ENCODE data around the gene CD37.
"Not testable (repeated sequence)": the region's sequence is repeated elsewhere in the genome, so short reads cannot be mapped to it uniquely, and the experiment has no call there.

The CD37 gene, protein sequence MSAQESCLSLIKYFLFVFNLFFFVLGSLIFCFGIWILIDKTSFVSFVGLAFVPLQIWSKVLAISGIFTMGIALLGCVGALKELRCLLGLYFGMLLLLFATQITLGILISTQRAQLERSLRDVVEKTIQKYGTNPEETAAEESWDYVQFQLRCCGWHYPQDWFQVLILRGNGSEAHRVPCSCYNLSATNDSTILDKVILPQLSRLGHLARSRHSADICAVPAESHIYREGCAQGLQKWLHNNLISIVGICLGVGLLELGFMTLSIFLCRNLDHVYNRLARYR

DNA sequence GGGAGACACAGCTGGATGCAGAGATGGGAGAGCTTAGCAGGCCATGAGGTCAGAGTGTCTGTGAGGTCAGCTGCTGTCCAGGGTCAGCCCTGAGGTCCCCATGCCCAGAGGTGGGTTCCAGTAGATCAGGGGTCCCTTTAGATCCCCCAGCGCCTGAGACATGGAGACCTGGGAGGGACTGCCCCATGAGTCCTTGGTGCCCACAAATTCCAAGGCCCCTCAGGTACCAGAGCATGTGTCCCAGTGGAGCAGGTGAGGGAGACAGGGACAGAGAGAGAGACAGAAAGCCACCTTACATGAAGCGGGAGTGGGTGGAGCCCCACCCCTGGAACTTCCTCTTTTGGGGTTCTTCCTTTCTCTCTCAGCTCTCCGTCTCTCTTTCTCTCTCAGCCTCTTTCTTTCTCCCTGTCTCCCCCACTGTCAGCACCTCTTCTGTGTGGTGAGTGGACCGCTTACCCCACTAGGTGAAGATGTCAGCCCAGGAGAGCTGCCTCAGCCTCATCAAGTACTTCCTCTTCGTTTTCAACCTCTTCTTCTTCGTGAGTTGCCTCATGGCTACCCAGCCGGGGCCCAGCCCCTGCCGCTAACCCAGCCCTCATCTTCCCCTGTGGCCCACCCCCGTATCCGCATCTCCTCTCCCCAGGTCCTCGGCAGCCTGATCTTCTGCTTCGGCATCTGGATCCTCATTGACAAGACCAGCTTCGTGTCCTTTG is at the start of gene CD37:
TSS of gene CD37 (plus strand) at position 336 of the 713 bp plus-strand sequence. CDS start at position 471, 135 bp downstream.
- Histone ChIP-seq H3K4me1 (ENCODE audit: control insufficient read depth, insufficient read depth, low read length) (peaks cover 3% of the 10 kb centered on the region), H3K9ac (ENCODE audit: low read length) (no peak within 1 kb of the TSS), H3K36me3 (ENCODE audit: control insufficient read depth, insufficient read depth, low read length, severe bottlenecking) (no peaks in the 10 kb centered on the region), H3K27me3 (replicated peaks; ENCODE audit: control insufficient read depth, insufficient read depth, low read length) (no peaks in the 10 kb centered on the region), H3K9me3 (ENCODE audit: control insufficient read depth, low read length) (no peaks in the 10 kb centered on the region), H3K4me3 (ENCODE audit: low read length) (no peak within 1 kb of the TSS)
- DNase-seq (ENCODE audit: low read depth), result no peak

DNA sequence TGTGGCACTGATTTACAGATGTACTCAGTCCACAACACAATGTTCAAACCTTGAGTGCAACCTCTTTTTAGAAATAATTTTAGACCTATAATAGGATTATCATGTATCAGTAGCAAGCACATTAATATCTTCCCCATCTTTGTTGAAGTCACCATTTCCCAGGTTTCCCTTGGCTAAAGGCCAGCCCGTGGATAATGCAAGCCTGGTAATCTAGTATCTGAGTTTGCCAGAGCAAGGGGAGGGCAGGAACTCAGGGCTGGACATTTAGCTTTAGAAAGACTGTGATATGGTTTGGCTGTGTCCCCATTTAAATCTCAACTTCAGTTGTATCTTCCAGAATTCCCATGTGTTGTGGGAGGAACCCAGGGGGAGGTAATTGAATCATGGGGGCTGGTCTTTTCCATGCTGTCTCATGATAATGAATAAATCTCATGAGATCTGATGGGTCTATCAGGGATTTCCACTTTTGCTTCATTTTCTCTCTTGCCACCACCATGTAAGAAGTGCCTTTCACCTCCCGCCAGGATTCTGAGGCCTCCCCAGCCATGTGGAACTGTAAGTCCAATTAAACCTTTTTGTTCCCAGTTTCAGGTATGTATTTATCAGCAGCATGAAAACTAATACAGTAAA is 48.0 kb upstream of the CD37 start:
- H3K36me3 ChIP-seq (ENCODE audit: control insufficient read depth, insufficient read depth, low read length, severe bottlenecking), result no peaks in the 10 kb centered on the region
- no peak for DNase-seq (ENCODE audit: low read depth)
- H3K4me1 ChIP-seq (ENCODE audit: control insufficient read depth, insufficient read depth, low read length), result no peaks in the 10 kb centered on the region
- no peak overlapping the region for H3K9ac ChIP-seq (ENCODE audit: low read length)
- H3K9me3 ChIP-seq (ENCODE audit: control insufficient read depth, low read length), result peaks cover 3% of the 10 kb centered on the region
- H3K27me3 ChIP-seq (replicated peaks; ENCODE audit: control insufficient read depth, insufficient read depth, low read length), result peaks cover 19% of the 10 kb centered on the region
- no peak overlapping the region for H3K4me3 ChIP-seq (ENCODE audit: low read length)

DNA sequence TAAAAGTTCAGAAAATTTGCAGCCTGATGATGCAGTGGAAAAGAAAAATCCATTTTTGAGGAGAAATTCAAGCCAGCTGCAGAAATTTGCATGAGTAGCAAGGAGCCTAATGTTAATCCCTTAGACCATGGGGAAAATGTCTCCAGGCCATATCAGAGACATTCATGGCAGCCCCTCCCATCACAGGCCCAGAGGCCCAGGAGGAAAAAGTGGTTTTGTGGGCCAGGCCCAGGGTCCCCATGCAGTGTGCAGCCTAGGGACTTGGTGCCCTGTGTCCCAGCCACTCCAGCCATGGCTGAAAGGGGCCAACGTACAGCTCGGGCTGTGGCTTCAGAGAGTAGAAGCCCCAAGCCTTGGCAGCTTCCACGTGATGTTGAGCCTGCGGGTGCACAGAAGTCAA is 47.0 kb upstream of the CD37 start:
- H3K9me3 ChIP-seq (ENCODE audit: control insufficient read depth, low read length); DNase-seq (ENCODE audit: low read depth): not testable (repeated sequence)

DNA sequence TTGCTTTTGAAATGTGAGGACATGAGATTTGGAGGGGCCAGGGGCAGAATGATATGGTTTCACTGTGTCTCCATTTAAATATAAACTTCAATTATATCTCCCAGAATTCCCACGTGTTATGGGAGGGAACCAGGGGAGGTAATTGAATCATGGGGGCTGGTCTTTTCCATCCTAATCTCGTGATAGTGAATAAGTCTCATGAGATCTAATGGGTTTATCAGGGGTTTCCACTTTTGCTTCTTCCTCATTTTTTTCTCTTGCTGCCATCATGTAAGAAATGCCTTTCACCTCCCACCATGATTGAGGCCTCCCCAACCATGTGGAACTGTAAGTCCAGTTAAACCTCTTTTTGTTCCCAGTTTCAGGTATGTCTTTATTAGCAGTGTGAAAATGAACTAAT is 45.9 kb upstream of the CD37 start:
- not testable (repeated sequence) for H3K4me1 ChIP-seq (ENCODE audit: control insufficient read depth, insufficient read depth, low read length); H3K9ac ChIP-seq (ENCODE audit: low read length); H3K4me3 ChIP-seq (ENCODE audit: low read length); H3K36me3 ChIP-seq (ENCODE audit: control insufficient read depth, insufficient read depth, low read length, severe bottlenecking); H3K9me3 ChIP-seq (ENCODE audit: control insufficient read depth, low read length); DNase-seq (ENCODE audit: low read depth)
- peaks cover 14% of the 10 kb centered on the region for H3K27me3 ChIP-seq (replicated peaks; ENCODE audit: control insufficient read depth, insufficient read depth, low read length)

More for the DNA sequence above, 47.0 kb upstream of the CD37 start:
- H3K9ac ChIP-seq (ENCODE audit: low read length); H3K4me1 ChIP-seq (ENCODE audit: control insufficient read depth, insufficient read depth, low read length); H3K4me3 ChIP-seq (ENCODE audit: low read length); H3K36me3 ChIP-seq (ENCODE audit: control insufficient read depth, insufficient read depth, low read length, severe bottlenecking): not testable (repeated sequence)
- H3K27me3 ChIP-seq (replicated peaks; ENCODE audit: control insufficient read depth, insufficient read depth, low read length), result peaks cover 14% of the 10 kb centered on the region

DNA sequence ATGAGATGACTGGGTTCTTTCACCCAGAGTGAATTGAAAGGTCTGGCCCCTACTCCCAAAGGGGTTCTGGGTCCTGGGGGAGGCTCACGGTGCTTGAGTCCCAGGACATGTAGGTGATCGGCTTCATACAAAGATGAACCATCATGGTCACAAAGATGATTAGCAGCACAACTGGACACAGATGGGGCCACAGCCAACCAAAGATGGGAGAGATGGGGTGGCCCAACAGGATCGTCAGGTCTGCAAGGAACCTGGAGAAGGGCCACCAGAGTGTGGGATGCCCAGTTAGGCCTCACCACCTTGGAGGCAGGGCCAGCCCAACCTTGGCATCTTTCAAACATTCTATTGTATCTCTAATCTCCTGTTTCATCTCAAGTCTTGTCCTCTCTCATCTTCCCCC is 44.7 kb upstream of the CD37 start:
- no peaks in the 10 kb centered on the region for H3K4me1 ChIP-seq (ENCODE audit: control insufficient read depth, insufficient read depth, low read length)
- no peaks in the 10 kb centered on the region for H3K36me3 ChIP-seq (ENCODE audit: control insufficient read depth, insufficient read depth, low read length, severe bottlenecking)
- no peak for DNase-seq (ENCODE audit: low read depth)
- H3K4me3 ChIP-seq (ENCODE audit: low read length), result no peak overlapping the region
- no peak overlapping the region for H3K9ac ChIP-seq (ENCODE audit: low read length)
- peaks cover 14% of the 10 kb centered on the region for H3K27me3 ChIP-seq (replicated peaks; ENCODE audit: control insufficient read depth, insufficient read depth, low read length)
- peaks cover 3% of the 10 kb centered on the region for H3K9me3 ChIP-seq (ENCODE audit: control insufficient read depth, low read length)

DNA sequence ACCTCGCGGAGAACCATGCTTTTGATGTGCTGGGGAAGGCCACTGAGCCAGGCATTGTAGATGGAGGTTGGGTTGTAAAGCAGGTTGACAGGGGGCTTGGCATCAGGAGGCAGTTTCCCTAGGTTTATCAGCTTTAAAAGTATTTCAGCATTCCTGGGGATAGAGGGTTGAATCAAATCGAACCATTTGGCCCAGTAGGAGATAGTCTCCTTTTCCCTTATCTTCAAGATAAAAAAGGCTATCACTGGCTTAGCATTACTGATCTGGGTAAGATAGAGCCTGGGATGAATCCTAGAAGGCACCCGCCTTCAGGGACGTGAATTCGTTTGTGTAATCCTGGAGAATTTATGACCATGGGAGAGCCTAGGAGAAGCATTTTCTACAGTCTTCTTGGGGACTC is 40.8 kb upstream of the CD37 start:
- no peak for DNase-seq (ENCODE audit: low read depth)
- H3K9ac ChIP-seq (ENCODE audit: low read length), result no peak overlapping the region

DNA sequence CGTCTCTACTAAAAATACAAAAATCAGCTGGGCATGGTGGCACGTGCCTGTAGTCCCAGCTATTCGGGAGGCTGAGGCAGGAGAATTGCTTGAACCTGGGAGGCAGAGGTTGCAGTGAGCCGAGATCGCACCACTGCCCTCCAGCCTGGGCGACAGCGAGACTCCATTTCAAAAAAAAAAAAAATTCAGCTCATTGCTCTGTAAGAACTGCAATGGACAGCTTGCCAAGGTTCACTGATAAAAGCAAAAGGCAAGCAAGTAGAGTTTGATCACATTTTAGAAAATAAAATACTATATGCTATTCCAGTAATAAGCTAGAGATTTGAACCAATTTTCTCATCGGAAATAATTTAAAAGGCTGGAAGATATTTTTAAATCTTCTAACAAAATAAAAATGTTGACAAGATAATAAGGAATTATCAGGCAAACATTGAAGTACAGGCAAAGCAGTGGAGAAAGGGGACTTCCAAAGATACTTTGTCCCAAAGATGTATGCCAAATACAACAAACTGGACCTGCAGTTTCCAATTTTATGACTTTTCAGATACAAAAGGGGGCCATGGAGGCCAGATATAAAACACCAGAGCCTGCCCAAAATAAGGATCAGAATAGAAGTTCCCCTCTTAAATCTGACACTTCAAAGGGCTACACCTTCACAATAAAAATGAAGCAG is 39.9 kb upstream of the CD37 start:
- DNase-seq (ENCODE audit: low read depth), result no peak
- H3K27me3 ChIP-seq (replicated peaks; ENCODE audit: control insufficient read depth, insufficient read depth, low read length), result peaks cover 2% of the 10 kb centered on the region
- no peak overlapping the region for H3K9ac ChIP-seq (ENCODE audit: low read length)
- no peaks in the 10 kb centered on the region for H3K4me1 ChIP-seq (ENCODE audit: control insufficient read depth, insufficient read depth, low read length)
- H3K36me3 ChIP-seq (ENCODE audit: control insufficient read depth, insufficient read depth, low read length, severe bottlenecking), result no peaks in the 10 kb centered on the region
- H3K9me3 ChIP-seq (ENCODE audit: control insufficient read depth, low read length), result no peaks in the 10 kb centered on the region
- no peak overlapping the region for H3K4me3 ChIP-seq (ENCODE audit: low read length)

More for the DNA sequence above, 40.8 kb upstream of the CD37 start:
- Histone ChIP-seq H3K9me3 (ENCODE audit: control insufficient read depth, low read length) (no peaks in the 10 kb centered on the region), H3K27me3 (replicated peaks; ENCODE audit: control insufficient read depth, insufficient read depth, low read length) (peaks cover 2% of the 10 kb centered on the region), H3K36me3 (ENCODE audit: control insufficient read depth, insufficient read depth, low read length, severe bottlenecking) (no peaks in the 10 kb centered on the region), H3K4me3 (ENCODE audit: low read length) (no peak overlapping the region), H3K4me1 (ENCODE audit: control insufficient read depth, insufficient read depth, low read length) (no peaks in the 10 kb centered on the region)

DNA sequence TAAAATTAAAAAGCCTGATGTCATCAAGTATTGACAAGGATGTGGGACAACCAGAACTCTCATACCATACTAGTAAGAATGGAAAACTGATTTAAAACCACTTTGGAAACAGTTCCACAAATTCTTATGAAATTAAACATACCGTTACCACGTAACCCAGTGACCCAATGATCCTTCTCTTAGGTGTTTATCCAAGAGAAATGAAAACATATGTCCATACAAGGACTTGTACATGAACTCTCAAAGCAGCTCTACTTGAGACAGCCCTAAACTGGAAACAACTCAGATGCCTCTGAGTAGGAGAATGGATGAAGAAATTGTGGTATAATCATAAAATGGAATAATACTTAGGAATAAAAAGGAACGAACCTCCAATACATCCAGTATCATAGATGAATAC is 37.8 kb upstream of the CD37 start:
- Histone ChIP-seq H3K4me3 (ENCODE audit: low read length) (no peak overlapping the region), H3K27me3 (replicated peaks; ENCODE audit: control insufficient read depth, insufficient read depth, low read length) (peaks cover 3% of the 10 kb centered on the region), H3K9me3 (ENCODE audit: control insufficient read depth, low read length) (no peaks in the 10 kb centered on the region), H3K4me1 (ENCODE audit: control insufficient read depth, insufficient read depth, low read length) (no peaks in the 10 kb centered on the region), H3K36me3 (ENCODE audit: control insufficient read depth, insufficient read depth, low read length, severe bottlenecking) (no peaks in the 10 kb centered on the region), H3K9ac (ENCODE audit: low read length) (no peak overlapping the region)
- DNase-seq (ENCODE audit: low read depth), result peak; percentile 27

DNA sequence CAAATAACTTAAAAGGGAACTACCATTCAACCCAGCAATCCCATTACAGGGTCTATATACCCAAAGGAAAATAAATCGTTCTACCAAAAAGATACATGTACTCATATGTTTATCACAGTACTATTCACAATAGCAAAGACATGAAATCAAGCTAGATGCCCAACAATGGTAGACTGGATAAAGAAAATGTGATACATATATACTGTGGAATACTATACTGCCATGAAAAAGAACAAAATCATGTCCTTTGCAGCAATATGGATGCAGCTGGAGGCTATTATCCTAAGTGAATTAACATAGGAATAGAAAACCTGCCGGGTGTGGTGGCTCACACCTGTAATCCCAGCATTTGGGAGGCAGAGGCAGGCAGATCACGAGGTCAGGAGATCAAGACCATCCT is 36.6 kb upstream of the CD37 start:
- H3K4me3 ChIP-seq (ENCODE audit: low read length); H3K9me3 ChIP-seq (ENCODE audit: control insufficient read depth, low read length); H3K4me1 ChIP-seq (ENCODE audit: control insufficient read depth, insufficient read depth, low read length); H3K36me3 ChIP-seq (ENCODE audit: control insufficient read depth, insufficient read depth, low read length, severe bottlenecking); DNase-seq (ENCODE audit: low read depth); H3K9ac ChIP-seq (ENCODE audit: low read length); H3K27me3 ChIP-seq (replicated peaks; ENCODE audit: control insufficient read depth, insufficient read depth, low read length): not testable (repeated sequence)

DNA sequence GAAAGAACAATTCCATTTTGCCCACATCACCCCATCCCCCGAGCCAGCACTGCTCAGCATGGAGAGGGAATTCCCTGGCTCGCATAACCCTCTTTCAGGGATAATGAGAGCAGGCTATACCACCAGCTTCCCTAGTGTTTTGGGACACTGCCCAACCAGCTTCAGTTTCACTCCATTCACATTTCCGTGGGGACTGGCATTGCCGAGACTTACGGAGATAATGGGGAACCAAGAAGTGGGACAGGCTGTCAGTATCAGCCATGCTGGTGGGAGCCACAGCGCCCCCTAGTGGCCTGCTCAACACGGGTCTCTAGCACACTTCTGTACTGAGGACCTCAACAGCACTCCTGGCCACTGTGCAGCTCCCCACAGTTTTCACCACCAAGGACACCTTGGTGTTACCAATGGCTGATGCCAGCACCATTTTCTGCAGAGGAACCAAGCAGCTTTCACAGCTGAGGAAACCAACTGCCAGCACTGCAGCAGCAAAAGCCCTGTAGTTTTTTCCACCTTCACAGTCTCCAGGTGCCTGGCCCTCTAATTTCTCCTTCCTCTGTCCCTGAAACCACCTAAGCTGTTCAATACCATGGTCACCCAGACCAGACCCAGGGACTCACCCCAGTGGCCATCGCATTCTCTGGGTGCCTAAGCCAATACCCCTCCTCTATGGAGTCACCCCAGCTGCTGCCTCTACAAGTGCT is 33.9 kb upstream of the CD37 start:
- Histone ChIP-seq H3K36me3 (ENCODE audit: control insufficient read depth, insufficient read depth, low read length, severe bottlenecking) (no peaks in the 10 kb centered on the region), H3K9ac (ENCODE audit: low read length) (no peak overlapping the region), H3K27me3 (replicated peaks; ENCODE audit: control insufficient read depth, insufficient read depth, low read length) (peaks cover 3% of the 10 kb centered on the region), H3K4me1 (ENCODE audit: control insufficient read depth, insufficient read depth, low read length) (no peaks in the 10 kb centered on the region), H3K9me3 (ENCODE audit: control insufficient read depth, low read length) (peaks cover 7% of the 10 kb centered on the region), H3K4me3 (ENCODE audit: low read length) (no peak overlapping the region)
- peak; percentile 29 for DNase-seq (ENCODE audit: low read depth)

DNA sequence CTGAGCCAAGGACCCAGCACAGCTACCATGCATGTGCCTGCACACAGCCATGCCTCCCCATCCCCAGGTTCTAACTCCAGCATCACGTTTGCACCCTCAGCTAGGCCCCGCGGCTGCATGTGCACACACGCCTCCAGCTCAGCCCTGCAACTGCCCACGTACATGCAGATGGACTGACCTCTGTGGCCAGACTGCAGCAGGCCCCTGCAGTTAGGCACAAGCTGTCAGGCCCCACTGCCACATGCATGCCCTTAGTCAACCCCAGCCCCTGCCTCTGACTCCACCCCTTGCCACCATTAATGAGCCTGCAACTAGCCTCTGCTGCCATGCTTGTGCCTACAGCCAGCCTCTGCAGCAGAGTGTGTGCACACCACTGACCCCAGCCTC is 33.3 kb upstream of the CD37 start:
- no peak overlapping the region for H3K9ac ChIP-seq (ENCODE audit: low read length)
- DNase-seq (ENCODE audit: low read depth), result no peak
- peaks cover 3% of the 10 kb centered on the region for H3K27me3 ChIP-seq (replicated peaks; ENCODE audit: control insufficient read depth, insufficient read depth, low read length)
- H3K36me3 ChIP-seq (ENCODE audit: control insufficient read depth, insufficient read depth, low read length, severe bottlenecking), result no peaks in the 10 kb centered on the region
- H3K4me3 ChIP-seq (ENCODE audit: low read length), result no peak overlapping the region
- H3K9me3 ChIP-seq (ENCODE audit: control insufficient read depth, low read length), result peaks cover 7% of the 10 kb centered on the region
- no peaks in the 10 kb centered on the region for H3K4me1 ChIP-seq (ENCODE audit: control insufficient read depth, insufficient read depth, low read length)
